C4-2B (cell line): ENCODE data around the gene SHROOM3.

Source experiments
- ZFX ChIP-seq: fragments of 450-650 bp; IDR thresholded peaks from 2 replicates; pipeline ENCODE4 v1.6.1; 2017
- TF ChIP-seq, protein P1 (sequence below): fragments of 450-650 bp; conservative IDR thresholded peaks from 2 replicates; pipeline ENCODE4 v1.5.1; 2017; ENCODE audit warnings: mild to moderate bottlenecking

DNA sequence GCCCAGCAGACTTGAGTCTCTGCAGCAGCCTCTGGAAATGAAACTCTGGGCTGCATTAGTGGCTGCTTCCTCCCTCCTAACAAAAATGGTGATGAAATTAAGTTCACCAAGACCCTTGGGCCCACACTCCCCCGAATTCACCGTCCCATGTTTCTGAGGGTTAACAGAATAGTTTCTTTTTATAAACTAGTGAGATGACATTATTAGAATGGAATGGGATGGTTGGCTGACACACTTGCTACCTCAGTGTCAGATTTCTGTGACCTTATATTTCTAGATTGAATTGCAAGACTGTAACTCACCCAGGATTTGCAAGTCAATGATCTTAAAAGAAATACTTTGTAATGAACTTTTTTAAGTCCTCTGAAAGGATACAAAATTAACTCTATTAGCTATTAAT lies 127.1 kb downstream of the SHROOM3 start:
- TF ChIP-seq, protein P1, sequence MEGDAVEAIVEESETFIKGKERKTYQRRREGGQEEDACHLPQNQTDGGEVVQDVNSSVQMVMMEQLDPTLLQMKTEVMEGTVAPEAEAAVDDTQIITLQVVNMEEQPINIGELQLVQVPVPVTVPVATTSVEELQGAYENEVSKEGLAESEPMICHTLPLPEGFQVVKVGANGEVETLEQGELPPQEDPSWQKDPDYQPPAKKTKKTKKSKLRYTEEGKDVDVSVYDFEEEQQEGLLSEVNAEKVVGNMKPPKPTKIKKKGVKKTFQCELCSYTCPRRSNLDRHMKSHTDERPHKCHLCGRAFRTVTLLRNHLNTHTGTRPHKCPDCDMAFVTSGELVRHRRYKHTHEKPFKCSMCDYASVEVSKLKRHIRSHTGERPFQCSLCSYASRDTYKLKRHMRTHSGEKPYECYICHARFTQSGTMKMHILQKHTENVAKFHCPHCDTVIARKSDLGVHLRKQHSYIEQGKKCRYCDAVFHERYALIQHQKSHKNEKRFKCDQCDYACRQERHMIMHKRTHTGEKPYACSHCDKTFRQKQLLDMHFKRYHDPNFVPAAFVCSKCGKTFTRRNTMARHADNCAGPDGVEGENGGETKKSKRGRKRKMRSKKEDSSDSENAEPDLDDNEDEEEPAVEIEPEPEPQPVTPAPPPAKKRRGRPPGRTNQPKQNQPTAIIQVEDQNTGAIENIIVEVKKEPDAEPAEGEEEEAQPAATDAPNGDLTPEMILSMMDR: no peak
- no peak for TF ChIP-seq ZFX
